ENCODE measurements around the gene HCFC1.

- TF ChIP-seq CTCF (conservative IDR thresholded peaks at IDR 0.05) (no peak), EZH2 (IDR thresholded peaks at IDR 0.05; ENCODE audit: low read depth) (no peak)
Measured at GRCh38 chrX:153969904-153970356, 1.7 kb downstream of the HCFC1 start.
